GM19023 (cell line): Measurements from ENCODE around the gene GBE1.

Experiments used
- ATAC-seq: cut with Tn5 transposase; IDR thresholded peaks from one replicate; pipeline ENCODE4 v1.9.1; 2021; ENCODE audit warnings: mild to moderate bottlenecking, moderate library complexity; ENCODE audit not compliant: unreplicated experiment

The GBE1 gene

GRCh38 chr3:81476692-81477091 is 284.8 kb downstream of the GBE1 start:
- no peak for ATAC-seq

DNA sequence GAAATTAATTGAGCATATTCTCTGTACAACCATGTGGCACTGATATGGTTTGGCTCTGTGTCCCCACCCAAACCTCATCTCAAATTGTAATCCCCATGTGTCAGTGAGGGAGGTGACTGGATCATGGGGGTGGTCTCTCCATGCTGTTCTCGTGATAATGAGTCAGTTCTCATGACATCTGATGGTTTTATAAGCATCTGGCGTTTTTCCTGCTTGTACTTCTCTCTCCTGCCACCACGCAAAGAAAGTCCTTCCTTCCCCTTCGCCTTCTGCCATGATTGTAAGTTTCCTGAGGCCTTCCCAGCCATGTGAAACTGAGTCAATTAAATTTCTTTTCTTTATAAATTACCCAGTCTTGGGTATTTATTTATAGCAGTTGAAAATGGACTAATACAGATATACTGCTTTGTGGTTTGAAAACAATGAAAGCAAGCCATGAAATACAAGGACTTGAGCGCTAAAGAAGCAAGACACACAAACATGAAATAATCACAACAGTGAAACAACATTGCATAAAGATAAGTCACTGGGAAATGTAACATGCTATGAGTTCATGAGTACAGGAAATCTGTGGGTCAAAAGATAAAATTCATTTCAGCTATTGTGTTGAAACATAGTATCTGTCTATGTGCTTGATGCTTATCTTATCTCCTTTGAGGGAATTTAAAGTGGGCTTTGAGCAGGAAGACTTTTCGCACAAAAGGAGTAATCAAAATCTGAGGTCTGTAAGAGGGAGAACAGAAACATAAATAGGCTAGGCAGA is 288.7 kb downstream of the GBE1 start:
- ATAC-seq = no peak

- ATAC-seq = no peak
Measured at GRCh38 chr3:81470524-81471278, 290.7 kb downstream of the GBE1 start.

DNA sequence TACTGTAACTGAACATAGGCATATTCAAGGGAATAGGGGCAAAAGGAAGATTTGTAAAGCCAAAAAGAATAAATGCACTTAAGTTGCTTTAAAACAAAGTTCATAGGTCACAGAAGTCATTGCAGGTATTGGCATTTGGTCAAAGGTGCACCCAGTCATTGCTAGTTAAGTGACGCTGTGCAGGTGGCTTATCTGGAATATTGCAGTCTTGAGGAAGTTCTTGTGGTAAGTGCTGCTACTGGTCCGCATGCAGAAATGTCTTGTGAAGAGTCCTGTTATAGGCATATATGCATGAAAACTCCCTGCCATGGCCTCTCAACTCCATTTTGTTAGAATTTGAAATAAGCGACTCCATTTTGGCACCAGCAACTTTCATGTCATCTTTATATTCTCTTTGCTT is 293.1 kb downstream of the GBE1 start:
- ATAC-seq = no peak

GRCh38 chr3:81466201-81466560 is 295.3 kb downstream of the GBE1 start:
- no peak for ATAC-seq

DNA sequence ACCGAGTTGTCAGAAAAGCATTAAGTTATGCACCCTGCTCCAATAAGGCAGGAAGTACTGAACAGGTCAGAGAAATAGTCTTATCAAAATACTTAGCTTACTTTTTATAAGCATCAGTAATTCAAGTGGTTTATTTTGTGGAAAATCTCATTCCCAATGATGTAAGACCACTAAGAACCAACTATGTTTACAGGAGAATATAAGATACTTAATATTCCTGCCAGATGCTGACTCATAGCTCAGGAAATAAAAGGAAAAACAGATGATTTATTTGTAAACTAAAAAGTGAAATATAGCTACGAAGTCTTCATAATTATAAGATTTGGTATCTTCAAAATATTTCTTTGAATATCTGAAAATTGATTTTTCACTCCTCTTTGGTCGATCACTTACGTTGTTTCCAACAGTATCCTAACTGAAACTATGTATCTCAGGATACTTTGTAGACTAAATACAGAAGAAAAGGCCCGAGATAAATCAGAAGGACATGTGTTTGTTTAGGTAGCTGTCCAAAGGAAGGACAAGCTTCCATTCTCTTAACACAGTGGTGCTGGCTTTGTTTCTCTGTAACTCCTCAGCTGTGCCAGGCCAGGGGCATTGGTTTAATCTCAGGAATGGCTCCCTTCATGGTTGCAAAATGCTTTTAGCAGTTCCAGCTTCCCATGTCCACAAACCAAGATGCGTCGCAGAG is 295.8 kb downstream of the GBE1 start:
- no peak for ATAC-seq

GRCh38 chr3:81463781-81464180 is 297.7 kb downstream of the GBE1 start:
- ATAC-seq = no peak

DNA sequence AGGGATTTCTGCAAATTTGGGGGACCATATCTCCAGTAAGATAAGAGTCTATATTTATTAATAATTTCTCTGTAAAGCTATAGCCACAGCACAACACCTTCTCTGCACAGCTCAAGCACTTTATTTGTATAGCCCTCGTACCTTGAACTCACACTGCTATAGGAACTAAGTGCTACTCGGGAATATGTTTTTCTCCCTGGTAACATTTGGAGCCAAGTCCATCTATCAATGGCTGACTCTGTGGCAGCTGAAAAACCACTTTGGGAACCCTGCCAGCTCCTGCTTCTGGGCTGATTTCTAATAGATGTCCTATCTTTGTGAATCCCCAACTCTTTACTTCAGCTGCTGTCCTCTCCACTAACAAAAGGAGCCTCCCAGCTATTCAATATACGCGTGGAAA is 298.5 kb downstream of the GBE1 start:
- no peak for ATAC-seq

DNA sequence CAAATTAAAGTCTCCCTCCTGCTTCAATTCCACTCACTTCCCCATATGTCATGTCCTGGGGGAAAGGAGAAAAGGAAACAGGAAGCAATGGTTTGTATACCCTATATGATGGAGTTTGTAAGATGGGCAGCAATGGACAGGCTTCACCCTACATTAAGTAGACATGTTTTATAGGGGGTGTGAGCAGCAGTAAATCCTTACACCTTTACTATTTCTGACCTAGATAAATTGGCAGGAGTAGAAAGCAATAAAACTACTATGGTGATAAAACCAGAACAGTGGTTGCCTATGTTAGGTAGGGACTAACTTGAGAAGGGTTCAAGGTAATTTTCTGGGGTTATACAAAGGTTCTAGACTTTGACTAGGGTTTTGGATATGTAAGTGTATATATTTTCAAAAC is 301.7 kb downstream of the GBE1 start:
- ATAC-seq = no peak

GRCh38 chr3:81452418-81452817 is 309.0 kb downstream of the GBE1 start:
- ATAC-seq = no peak

DNA sequence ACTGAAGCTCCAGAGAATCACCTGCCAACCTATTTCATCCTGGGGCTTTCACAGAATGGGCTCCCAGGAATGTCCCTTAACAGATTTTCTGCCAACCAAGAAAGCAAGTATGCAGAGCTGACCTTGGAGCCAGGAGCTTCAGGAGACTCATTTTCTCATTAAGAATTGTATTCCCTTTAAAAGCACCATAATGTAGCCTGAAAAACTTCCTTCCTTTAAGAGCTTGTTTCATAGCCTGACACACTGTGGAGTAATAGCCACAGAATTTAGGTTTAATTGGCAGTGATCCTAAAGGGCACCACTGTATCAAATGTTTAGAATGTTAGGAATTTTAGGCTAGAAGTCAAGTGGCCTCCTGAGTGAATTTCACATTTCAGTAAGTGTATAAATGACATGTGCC is 309.8 kb downstream of the GBE1 start:
- ATAC-seq = no peak

GRCh38 chr3:81451140-81451539 is 310.3 kb downstream of the GBE1 start:
- no peak for ATAC-seq

GRCh38 chr3:81446806-81447205 is 314.6 kb downstream of the GBE1 start:
- ATAC-seq = no peak

DNA sequence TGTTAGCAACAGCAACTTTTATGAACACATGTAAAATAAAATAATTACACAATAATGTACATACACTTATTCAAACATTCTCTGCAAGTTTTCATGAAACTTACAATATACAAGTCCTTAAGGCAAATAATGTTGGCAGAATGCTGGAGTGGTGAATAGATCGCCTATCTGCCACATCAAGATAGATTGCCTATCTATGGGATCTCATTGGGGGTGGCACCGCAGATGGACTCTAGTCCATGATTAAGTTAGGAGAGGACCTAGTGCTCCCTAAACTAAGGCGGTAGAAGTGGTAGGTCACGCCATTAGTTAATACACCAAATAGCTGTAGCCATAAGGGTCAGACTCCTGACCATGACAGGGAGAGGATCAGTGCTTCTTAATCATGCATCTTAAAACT is 315.7 kb downstream of the GBE1 start:
- ATAC-seq = no peak

DNA sequence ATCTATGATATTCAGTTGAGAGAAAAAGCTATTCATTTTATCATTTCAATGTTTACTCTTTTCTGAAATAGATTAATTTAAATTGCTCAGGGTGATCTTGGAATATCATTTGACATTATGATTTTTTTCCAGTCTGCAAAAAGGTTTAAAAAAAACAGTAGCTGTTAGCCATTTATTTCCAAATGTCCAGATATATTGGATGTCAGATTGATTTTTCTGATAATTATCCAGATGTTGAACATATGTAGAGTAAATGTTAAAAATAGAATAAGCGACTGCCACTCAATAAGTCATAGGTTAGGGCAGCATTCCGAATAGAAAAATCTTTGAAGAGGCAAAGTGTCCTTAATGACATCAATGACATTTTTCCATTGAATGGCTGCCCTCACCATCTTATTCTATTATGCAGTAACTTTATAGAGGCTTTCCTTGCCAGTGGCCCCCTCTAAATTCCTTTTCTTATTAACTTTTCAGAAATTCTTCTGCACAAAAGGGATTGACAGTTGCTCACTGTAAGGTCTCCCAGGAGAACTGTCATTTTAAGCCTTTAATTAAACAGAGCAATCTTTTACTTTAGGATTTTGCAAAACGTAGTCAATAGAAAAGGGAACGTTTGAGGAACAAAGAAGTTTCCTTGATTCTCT is 316.5 kb downstream of the GBE1 start:
- ATAC-seq = no peak

DNA sequence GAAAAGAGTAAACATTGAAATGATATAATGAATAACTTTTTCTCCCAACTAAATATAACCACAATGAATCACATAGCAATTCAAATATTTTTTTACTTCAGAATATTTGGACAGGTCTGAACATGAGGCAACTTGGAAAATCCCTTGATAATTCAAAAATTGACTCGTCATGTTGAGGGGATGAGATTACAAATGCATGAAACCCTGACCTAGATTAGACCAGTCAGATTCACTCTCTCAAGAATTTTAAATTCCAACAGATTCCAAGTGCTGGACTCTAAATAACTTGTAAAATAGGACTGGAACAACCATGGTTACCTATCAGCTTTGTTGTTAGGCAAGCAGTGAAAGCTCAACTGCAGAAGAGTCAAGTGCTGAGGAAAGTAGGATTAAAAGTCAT is 317.5 kb downstream of the GBE1 start:
- no peak for ATAC-seq

DNA sequence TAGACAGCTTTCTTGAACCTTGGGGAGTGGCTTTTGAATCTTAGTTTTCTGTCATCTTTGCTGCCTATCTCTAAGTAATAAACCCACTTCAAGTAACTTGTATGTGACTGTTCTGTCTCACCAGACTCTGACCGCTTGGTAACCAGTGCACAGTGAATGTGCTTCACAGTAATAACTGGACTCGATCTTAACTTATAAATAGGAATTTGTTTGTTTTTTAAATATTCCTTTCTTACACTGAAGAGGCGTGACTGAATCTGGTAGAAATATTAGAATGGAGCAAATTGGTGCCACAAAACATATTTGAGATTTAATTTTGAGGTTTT is 318.0 kb downstream of the GBE1 start:
- ATAC-seq = no peak

GRCh38 chr3:81442758-81443456 is 318.5 kb downstream of the GBE1 start:
- no peak for ATAC-seq

DNA sequence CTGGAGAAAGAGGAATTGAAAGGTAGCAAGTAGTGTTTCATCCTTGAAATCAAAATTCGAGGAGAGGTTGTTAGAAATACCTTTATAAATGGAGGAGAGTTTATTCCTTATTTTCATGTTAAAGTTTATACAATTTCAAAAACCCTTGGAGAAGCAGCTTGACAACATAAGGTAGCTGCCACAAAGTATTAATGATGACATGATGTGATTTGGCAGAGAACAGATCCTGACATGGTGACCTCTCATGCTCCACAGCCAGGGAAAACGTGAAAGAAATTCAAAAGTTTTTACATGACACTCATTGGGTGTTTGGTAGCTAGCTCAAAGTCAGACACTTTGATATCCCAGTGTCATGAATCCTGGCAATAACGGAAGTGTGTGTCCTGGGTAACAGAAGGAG is 320.8 kb downstream of the GBE1 start:
- no peak for ATAC-seq
